Measurements from ENCODE around the gene FAM13C. TPM values are rescaled to one million over a fixed set of nuclear protein-coding genes. Genes with fewer than 3 reads are reported as not detected.
A peak's percentile ranks its signal among the peaks of the same experiment; 100 is the strongest.

The FAM13C gene
- total RNA-seq, 6 donors from 2014 or later, result 4.1 to 15.7 (median 8.9) TPM

GRCh38 chr10:59381687-59382086, 19.3 kb upstream of the FAM13C start:
- WGBS, 2 donors, result 60 to 68% methylated on average over 1 of the region's 1 CpG
- no peak for ATAC-seq (ENCODE audit: low FRiP score in 2 of 2)

GRCh38 chr10:59376846-59377245, 14.5 kb upstream of the FAM13C start:
- H3K27me3 ChIP-seq, result no peaks in the 10 kb centered on the region
- no peak overlapping the region for H3K4me3 ChIP-seq
- no peak for DNase-seq
- no peaks in the 10 kb centered on the region for H3K36me3 ChIP-seq
- no peak for ATAC-seq (ENCODE audit: low FRiP score in 2 of 2)
- no peaks in the 10 kb centered on the region for H3K9me3 ChIP-seq
- TF ChIP-seq CTCF (IDR thresholded peaks at IDR 0.05) (no peak), EP300 (IDR thresholded peaks at IDR 0.05) (no peak), POLR2AphosphoS5 (IDR thresholded peaks at IDR 0.05) (no peak), POLR2A (IDR thresholded peaks at IDR 0.05) (no peak)
- 68 to 76% methylated on average over 3 of the region's 3 CpGs for WGBS, 2 donors
- H3K4me1 ChIP-seq, result no peaks in the 10 kb centered on the region
- H3K27ac ChIP-seq, result no peak overlapping the region

More at GRCh38 chr10:59381687-59382086, 19.3 kb upstream of the FAM13C start:
- H3K4me1 ChIP-seq, result no peaks in the 10 kb centered on the region
- H3K27ac ChIP-seq, result peak overlapping the region in 1 of 4 donors; percentile 38
- DNase-seq, result no peak
- H3K36me3 ChIP-seq, result no peaks in the 10 kb centered on the region
- TF ChIP-seq POLR2AphosphoS5 (IDR thresholded peaks at IDR 0.05), result no peak
- no peak for TF ChIP-seq POLR2A (IDR thresholded peaks at IDR 0.05)
- no peak for TF ChIP-seq EP300 (IDR thresholded peaks at IDR 0.05)
- no peak for TF ChIP-seq CTCF (IDR thresholded peaks at IDR 0.05)
- no peaks in the 10 kb centered on the region for H3K27me3 ChIP-seq
- H3K9me3 ChIP-seq, result no peaks in the 10 kb centered on the region
- no peak overlapping the region for H3K4me3 ChIP-seq

GRCh38 chr10:59375990-59376389, 13.6 kb upstream of the FAM13C start:
- Histone ChIP-seq H3K4me3 (no peak overlapping the region), H3K27me3 (no peaks in the 10 kb centered on the region), H3K4me1 (no peaks in the 10 kb centered on the region), H3K9me3 (no peaks in the 10 kb centered on the region), H3K27ac (no peak overlapping the region), H3K36me3 (no peaks in the 10 kb centered on the region)
- ATAC-seq (ENCODE audit: low FRiP score in 2 of 2) (no peak), DNase-seq (no peak)
- TF ChIP-seq EP300 (IDR thresholded peaks at IDR 0.05), result no peak
- no peak for TF ChIP-seq CTCF (IDR thresholded peaks at IDR 0.05)
- no peak for TF ChIP-seq POLR2A (IDR thresholded peaks at IDR 0.05)
- TF ChIP-seq POLR2AphosphoS5 (IDR thresholded peaks at IDR 0.05), result no peak
- 70 to 75% methylated on average over 3 of the region's 3 CpGs for WGBS, 2 donors

- H3K27me3 ChIP-seq, result no peaks in the 10 kb centered on the region
- no peaks in the 10 kb centered on the region for H3K9me3 ChIP-seq
- no peak overlapping the region for H3K27ac ChIP-seq
- no peak overlapping the region for H3K4me3 ChIP-seq
- TF ChIP-seq POLR2A (IDR thresholded peaks at IDR 0.05) (no peak), EP300 (IDR thresholded peaks at IDR 0.05) (no peak), POLR2AphosphoS5 (IDR thresholded peaks at IDR 0.05) (no peak)
- no peak for ATAC-seq (ENCODE audit: low FRiP score in 2 of 2)
- H3K4me1 ChIP-seq, result no peaks in the 10 kb centered on the region
- no peak for DNase-seq
- no peaks in the 10 kb centered on the region for H3K36me3 ChIP-seq
These were observed 12.6 kb upstream of the FAM13C start for GRCh38 chr10:59374916-59375315.

GRCh38 chr10:59373071-59373470, 10.7 kb upstream of the FAM13C start:
- TF ChIP-seq POLR2AphosphoS5 (IDR thresholded peaks at IDR 0.05) (no peak), CTCF (IDR thresholded peaks at IDR 0.05) (no peak), POLR2A (IDR thresholded peaks at IDR 0.05) (no peak), EP300 (IDR thresholded peaks at IDR 0.05) (no peak)
- H3K36me3 ChIP-seq, result no peaks in the 10 kb centered on the region
- WGBS, 2 donors, result 89 to 95% methylated on average over 3 of the region's 3 CpGs
- H3K27ac ChIP-seq, result no peak overlapping the region
- no peak for ATAC-seq (ENCODE audit: low FRiP score in 2 of 2)
- H3K9me3 ChIP-seq, result no peaks in the 10 kb centered on the region
- no peak for DNase-seq
- H3K27me3 ChIP-seq, result no peaks in the 10 kb centered on the region
- H3K4me3 ChIP-seq, result no peak overlapping the region
- H3K4me1 ChIP-seq, result no peaks in the 10 kb centered on the region
